HG03457 (cell line): ENCODE measurements around the gene UBE2S.

Source experiments
- ATAC-seq: cut with Tn5 transposase; IDR thresholded peaks from one replicate; pipeline ENCODE4 v1.9.1; 2021; ENCODE audit warnings: moderate number of reproducible peaks; ENCODE audit not compliant: unreplicated experiment

UBE2S gene

DNA sequence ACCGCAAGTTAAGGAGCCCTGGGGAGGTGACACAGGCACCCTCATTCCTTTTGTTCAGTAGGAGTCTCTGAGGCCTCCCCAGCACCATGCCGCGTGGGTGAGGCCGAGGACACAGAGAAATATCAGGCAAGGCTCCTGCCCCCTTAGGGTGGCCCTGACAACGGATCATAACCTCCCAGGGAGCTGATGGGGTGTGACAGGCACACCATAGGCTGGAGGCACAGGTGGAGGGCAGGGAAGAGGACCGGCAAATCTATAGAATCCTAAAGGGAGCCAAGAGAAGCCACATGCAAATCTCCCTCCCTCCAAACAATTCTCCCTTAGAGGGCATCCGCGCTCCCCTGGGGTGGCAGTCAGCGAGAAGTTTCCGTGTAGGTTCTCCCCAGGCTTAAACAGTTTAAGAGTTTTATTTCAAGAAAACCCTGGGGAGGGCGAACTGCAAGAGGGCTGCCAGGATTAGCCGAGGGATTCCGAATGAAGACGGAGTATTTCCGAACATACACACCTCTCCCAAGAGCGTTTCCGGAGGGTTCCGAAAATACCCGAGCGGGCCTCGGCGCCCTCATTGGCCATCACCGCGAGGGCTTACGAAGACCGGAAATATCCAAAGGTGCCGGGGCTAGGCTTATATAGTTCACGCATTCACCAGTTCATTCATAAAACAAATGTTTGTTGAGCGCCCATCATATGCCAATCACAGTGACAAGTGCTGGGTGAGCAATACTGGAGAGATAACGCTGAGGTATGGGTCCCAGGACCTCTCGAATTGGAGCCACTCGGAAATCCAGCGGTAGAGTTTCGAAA lies 22.5 kb downstream of the UBE2S start:
- ATAC-seq, result peak; percentile 36

DNA sequence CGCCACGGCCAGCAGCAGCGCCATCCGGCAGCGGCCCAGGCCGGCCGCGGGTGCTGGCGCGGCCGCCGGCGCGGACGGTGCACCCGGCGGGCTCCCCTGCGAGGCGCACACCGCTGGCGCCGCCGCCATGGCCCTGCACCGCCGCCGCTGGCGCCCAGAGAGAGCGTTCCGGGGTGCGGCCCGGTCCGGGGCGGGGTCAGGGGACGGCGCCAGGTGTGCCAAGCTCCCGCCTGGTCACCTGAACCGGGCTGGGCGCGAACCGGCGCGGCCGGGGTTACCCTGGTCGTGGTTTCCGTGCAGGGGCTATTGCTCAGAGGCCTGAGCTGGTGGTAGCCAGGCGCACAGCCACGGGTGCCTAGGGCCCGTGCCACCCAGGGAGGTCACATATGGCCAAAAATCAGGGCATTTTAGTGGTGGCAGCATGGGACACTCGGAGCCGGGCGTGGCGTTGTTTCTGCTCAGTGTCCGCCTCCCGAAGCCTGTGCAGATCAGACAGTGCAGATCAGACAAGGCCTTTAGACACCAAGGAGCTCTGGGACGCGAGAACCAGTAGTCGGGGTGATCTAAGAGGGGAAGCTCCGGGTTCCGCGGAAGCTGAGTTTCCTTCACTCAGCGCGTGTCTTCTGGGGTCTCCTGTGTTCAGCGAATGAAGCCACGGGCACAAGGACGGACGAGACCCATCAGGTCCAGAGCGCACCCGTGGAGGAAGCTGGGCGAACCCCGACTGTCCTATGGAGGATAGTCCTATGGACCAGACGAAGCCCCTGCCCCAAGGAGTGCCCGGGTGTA lies 23.3 kb downstream of the UBE2S start, which contains the start of gene TMEM238:
Gene TMEM238 (minus strand): TSS at position 162 of the 789 bp plus-strand sequence. CDS start 33 bp downstream, at position 129.
- ATAC-seq, result no peak

DNA sequence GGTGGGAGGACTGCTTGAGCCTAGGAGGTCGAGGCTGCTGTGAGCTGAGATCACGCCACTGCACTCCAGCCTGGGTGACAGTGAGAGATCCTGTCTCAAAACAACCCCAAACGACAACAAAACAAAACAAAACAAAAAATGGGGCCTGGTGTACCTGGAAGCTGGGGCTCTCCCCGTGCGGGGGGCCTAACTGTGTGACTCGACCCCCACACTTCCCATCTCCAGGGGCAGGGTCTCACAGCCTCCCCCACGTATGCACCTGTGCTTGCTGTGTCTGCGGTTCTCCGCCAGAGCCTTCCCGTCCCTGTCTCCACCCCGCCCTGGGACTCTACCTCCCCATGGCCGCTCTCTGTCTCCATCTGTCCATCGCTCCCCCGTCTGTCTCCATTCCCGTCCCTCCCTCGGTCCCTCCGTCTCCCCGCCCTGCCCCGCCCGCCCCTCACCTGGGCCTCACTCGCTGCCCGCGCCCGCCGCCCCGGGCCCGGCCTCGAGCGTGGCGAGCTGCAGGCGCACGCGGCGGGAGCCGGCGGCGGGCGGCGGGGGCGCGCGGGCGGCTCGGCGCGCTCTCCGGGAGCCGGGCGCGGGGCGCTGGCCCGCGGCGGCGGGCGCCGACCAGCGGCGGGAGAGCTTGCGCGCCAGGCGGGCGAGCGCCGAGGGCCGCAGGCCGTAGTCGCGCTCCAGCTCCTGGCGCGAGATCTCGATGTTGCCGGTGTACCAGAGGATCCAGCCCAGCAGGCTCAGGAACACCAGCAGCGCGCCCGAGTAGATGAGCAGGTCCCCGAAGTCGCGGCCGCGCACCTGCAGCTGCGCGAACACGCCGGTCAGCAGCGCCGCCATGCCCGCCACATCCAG lies 24.1 kb downstream of the UBE2S start:
- ATAC-seq, result no peak

DNA sequence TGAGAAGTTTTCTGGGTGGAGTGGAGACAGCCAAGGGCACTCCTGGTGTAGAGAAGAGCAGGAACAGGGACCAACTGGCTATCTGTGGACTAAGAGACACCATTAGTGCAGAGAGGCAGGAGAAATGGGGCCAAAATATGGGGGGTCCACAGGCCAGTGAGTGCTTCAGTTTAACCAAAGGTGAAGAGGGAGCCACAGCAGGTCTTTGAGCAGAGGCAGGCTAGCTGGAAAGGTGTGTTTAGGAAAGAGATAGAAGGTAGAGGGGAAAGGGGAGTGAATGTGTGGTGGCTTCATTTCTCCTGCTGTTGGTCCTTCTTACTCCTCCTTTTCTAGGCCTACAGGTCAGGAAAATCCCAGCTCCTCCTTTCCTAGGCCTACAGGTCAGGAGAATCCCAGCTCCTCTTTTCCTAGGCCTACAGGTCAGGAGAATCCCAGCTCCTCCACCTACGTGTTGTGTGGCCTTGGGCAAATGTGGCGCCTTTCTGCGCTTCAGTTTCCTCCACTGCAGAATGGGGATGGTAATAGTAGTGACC lies 25.0 kb downstream of the UBE2S start:
- no peak for ATAC-seq

DNA sequence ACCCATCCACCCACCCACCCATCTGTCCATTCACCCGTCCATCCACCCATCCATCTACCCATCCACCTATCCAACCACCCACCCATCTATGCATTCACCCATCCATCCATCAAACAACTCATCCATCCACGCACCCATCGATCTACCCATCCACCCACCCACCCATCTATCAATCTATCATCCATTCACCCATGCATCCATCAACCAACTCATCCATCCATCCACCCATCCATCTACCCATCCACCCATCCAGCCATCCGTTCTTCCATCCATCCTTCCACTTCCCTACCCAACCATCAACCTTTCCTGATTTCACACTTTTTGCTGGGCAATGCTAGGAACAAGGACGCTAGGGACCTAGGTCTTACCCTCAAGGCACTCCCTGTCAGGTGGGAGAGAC lies 25.6 kb downstream of the UBE2S start:
- no peak for ATAC-seq

DNA sequence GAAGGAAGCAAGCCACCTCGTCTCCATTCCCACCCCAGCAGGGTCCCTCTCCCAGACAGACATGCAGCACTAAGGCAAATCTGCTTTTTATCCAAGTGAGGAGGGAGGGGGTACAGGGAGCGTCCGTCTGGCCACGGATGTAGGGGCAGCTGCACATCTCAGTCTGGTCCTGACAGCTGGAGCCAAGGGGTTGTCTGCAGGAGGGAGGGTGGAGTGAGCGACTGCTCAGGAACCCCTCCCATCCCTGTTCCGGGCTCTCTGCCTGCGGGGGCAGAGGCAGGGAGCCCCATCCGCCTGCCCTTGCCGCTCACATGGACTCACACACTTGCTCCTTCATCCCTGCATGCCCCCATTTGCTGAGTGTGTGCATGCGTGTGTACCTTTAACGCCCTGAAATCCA lies 28.4 kb downstream of the UBE2S start:
- ATAC-seq, result no peak

DNA sequence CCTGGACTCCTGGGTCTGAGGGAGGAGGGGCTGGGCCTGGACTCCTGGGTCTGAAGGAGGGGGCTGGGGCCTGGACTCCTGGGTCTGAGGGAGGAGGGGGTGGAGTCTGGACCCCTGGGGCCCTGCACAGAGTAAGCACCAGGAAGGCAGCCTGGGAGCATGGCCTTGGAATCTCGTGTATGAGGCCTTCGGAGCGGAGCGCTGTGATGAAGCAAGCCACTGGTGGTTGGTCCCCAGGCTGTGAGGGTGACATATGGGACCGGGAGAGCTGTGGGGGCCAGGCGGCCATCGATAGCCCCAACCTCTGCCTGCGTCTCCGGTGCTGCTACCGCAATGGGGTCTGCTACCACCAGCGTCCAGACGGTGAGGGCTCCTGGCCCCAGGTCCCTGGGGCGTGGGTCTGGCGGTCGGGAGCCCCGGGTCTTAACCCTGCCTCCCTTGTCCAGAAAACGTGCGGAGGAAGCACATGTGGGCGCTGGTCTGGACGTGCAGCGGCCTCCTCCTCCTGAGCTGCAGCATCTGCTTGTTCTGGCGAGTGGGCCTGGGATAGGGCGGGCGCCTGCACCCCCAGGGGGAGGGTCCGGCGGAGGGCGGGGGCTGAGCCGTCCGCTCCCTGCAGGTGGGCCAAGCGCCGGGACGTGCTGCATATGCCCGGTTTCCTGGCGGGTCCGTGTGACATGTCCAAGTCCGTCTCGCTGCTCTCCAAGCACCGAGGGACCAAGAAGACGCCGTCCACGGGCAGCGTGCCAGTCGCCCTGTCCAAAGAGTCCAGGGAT lies 30.0 kb downstream of the UBE2S start:
- ATAC-seq, result no peak

DNA sequence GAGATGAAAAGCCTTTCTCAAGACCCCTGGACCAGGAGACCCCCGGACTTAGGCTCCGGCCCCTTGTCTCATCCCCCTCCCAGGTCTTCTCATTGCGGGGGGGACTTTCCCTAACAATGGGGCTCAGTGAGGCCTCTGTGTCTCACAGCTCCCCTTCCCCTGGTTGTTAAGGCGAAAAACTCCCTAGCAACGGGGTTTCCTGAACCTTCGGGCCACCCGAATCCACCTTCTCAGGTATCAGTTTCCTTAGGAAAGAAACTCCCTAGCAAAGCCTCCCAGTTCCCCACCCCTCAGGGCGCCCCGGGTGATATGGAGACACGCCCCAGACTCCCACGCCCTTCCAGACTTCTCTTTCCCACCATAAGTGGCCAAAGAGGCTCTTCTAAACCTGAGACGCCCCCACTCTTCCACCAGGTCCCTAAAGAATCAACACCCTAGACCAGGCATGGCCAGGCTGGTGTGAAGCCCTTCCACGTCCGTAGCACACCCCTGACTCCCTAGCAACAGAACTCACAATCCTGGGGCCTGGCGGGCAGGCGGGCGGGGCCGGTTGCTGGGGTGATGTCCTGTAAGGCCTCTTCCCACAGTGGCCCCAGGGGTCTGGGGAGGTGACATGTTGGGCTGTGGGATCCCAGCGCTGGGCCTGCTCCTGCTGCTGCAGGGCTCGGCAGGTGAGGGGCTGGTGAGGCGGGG lies 31.2 kb downstream of the UBE2S start, which contains the start of gene TMEM190:
Gene TMEM190 (plus strand): TSS at position 586 of the 693 bp plus-strand sequence. CDS start 28 bp downstream, at position 614.
- no peak for ATAC-seq

DNA sequence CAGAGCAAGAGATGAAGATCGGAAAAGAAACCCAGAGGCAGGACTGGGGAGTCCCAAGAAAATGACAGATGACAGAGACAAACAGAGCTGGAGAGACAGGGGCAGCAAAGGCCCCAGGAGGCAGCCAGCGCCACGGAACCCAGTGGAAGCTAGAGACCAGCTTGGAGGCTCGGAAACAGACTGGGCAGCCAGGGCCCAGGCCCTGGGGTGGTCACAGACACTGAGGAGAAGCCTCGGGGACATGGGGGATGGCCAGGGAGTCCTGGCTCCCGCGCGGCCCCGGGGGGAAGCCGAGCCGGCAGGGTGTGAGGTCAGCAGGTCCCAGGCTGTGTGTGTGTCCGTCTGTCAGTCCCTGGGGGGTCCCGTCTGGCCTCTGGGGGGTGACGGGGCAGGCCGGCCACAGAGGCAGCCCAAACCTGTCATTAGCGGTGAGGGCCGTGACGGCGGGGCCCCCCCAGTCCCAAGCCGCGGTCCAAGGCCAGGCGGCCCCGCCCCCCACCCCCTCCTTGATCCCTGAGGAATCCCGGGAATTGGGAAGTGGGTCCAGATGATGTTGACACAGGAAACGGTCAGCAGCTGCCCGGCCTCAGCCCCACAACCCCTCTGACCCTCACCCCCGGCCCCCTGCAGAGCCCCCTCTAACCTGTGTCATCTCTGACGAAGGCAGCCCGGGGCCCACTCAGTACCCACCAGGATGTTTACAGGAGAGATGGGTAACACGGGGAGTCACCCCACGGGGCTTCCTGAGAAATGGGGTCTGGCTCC lies 33.4 kb downstream of the UBE2S start:
- no peak for ATAC-seq

DNA sequence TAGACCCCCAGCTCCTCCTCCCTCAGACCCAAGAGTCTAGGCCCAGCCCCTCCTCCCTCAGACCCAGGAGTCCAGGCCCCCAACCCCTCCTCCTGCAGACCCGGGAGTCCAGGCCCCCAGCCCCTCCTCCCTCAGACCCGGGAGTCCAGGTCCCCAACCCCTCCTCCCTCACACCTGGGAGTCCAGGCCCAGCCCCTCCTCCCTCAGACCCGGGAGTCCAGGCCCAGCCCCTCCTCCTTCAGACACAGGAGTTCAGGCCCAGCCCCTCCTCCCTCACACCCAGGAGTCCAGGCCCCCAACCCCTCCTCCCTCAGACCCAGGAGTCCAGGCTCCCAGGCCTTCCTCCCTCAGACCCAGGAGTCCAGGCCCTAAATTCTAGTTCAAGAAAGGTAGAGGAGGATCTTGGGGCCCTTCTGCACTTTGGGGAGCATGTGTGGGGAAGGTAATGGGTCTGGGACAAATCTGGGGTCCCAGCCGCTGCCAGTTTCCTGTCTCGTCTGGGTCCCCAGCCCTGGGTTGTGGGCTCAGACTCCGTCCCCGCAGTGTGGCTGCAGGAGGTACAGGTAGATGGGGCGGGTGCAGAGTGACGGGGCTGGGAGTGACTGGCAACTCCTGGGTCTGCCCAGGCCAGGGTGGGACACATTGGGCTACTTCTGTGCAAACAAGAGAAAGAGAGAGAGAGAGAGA lies 34.1 kb downstream of the UBE2S start:
- no peak for ATAC-seq

DNA sequence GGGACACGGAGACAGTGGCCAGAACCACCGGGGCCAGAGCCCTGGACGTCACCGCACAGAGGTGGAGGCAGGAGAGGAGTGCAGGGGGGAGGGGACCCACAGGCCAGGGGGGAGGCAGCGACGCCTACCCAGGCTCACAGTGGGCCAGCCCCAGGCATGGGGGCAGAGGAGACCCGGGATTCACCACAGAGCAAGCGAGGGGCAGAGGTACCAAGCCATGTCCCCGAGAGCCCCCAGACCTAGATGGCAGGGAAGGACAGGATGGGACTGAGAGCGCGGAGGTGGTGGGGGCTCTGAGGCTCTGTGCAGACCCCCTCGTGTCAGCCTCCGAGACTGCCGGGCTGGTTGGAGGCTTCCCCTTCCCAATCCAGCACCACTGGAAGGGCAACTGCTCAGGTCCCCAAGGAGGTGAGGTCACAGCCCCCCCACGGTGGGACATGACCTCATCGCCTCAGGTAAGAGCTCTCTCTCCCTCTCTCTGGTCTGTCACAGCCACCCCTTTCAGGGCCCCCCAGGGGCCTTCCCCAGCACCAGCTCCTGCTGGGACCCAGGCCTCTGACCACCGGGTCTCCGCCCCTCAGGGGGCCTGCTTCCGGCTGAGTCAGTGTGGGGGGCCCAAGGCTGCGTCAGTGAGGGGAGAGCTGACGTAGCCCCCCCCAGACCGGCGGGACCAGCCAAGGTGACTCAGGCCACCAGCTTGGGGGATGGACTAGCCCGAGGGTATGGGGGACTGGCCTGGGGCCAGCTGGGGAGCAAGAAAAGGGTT lies 35.1 kb downstream of the UBE2S start:
- ATAC-seq, result no peak

DNA sequence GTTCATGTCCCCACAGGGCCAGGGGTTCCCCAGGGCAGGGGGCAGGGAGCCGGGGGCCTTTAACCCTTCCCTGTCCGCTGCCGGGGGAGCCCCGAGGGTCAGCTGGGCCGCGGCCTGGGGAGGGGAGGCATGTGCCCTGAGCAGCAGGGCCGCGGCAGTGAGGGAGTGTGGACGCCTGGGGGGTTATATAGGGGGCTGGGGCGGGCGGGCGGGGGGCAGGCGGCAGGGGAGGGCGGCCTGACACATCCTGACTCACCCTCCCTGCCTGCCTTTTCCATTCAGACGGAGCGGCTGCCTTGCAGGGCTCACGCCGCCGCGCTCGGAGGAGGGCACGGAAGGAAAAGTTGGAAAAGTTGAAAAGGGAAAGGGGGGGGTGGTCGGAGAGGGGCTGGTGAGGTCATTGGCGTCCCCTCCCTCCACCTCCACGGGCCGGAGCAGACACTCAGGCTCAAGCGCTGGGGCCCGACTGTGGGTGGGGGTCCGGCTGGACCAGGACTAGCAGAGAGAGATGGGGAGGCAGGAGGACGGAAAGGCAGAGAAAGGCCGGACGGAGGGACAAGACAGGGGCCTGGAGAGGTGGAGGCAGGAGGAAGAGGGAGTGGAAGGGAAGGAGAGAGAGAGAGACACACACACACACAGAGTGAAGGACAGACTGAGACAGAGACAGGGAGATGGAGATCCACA lies 37.1 kb downstream of the UBE2S start, which contains the start of gene IL11:
Gene IL11 (minus strand): TSS at position 159 of the 684 bp plus-strand sequence. CDS start 153 bp downstream, at position 6.
- ATAC-seq, result no peak

DNA sequence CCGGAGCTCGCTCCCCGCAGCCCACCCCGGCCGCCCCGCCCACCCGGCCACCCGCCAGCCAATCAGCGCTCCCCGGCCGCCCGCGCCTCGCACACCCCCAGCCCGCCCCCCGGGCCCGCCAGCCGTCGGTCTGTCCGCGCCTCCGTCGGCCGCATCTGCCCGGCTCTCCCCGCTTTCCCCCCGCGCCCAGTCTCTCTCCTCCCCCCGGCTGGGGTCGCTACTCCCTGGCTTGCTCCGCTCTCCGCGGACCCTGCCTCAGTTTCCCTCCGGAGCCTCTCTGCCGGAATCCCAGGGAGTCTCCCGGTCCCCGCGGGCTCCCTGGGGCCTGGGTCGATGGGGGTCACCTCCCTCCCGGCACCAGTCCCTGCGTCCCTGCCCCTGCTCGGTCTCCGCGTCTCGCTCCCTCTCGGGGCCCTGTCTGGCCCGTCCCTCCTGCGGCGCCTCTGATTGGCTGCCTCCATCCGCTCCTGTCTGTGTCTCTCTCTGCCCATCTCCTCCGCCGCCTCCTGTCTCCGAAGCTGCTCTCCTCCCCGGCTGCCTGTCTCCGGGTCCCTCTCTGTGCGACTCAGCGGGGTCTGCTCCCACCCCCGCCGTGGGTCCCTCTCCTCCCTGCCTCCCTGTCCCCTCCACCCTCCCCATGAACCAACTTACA lies 37.8 kb downstream of the UBE2S start:
- no peak for ATAC-seq

DNA sequence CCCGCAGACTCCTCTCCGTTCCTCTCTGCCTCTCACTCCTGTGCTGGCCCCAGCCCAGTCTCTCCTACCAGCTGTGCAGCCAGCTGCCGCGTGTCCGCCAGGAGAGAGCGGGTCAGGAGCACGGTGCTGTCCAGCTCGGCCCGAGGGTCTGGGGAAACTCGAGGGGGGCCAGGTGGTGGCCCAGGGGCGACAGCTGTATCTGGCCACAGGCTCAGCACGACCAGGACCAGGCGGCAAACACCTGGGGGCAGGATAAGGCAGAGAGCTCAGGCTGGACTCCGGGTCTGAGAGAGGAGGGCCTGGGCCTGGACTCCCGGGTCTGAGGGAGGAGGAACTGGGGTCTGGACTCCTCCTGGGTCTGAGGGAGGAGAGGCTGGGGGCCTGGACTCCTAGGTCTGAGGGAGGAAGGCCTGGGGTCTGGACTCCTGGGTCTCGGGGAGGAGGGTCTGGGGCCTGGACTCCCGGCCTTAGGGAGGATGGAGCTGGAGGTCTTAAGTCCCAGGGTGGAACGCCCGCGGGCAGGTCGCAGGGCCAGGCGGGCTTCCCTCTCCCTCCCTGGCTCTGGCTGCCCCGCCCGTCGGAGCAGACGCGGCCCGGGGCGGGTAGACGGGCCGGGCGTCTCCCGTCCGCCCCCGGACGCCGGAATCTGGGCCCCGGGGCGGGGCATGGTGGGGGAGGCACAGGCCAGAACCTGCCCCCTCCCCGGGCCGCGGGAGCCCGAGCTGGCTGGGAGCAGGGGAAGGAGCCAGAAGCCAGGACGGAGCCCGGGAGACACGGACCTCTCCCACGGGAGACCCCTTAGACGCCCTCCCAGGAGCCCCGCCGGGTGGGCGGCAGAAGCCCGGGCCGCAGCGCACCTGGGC lies 38.7 kb downstream of the UBE2S start:
- ATAC-seq, result no peak

DNA sequence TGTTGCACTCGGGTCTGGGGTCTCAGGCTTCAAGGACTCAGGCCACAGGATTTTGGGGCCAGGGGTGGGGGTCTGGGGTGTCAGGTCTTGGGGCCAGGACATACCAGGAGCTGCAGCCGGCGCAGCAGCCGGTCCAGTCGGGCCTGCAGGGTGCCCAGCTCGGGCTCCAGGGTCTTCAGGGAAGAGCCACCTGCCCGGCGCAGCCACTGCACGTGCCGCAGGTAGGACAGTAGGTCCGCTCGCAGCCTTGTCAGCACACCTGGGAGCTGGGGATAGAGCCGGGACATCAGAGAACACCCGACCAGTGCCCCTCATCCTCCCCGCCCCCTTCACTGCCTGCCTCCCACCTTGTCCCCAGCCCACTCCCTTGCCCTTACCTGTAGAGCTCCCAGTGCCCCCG lies 39.5 kb downstream of the UBE2S start:
- no peak for ATAC-seq
